Astrocyte of the spinal cord (primary cell): ENCODE data around the gene DSCAML1.

Source experiments
- DNase-seq: peaks from one replicate; pipeline ENCODE4 v3.0.0; 2011; ENCODE audit warnings: low read depth, low spot score
- H3K4me3 ChIP-seq: 2 replicates; pipeline ENCODE4 v1.5.1; 2011; ENCODE audit warnings: low read depth, mild to moderate bottlenecking, low read length, moderate library complexity
- in situ Hi-C: cut with HindIII; loops from 2 replicates; pipeline ENCODE4 v1.10.0; 2017; ENCODE audit warnings: low sequenced_read_pairs
- TF ChIP-seq, protein P1 (sequence below): IDR thresholded peaks from 2 replicates; pipeline ENCODE4 v1.5.1; 2012; ENCODE audit warnings: low read depth, mild to moderate bottlenecking, low read length, inconsistent platforms

The DSCAML1 gene

GRCh38 chr11:117584056-117584830 lies 212.8 kb downstream of the DSCAML1 start:
- TF ChIP-seq, protein P1, sequence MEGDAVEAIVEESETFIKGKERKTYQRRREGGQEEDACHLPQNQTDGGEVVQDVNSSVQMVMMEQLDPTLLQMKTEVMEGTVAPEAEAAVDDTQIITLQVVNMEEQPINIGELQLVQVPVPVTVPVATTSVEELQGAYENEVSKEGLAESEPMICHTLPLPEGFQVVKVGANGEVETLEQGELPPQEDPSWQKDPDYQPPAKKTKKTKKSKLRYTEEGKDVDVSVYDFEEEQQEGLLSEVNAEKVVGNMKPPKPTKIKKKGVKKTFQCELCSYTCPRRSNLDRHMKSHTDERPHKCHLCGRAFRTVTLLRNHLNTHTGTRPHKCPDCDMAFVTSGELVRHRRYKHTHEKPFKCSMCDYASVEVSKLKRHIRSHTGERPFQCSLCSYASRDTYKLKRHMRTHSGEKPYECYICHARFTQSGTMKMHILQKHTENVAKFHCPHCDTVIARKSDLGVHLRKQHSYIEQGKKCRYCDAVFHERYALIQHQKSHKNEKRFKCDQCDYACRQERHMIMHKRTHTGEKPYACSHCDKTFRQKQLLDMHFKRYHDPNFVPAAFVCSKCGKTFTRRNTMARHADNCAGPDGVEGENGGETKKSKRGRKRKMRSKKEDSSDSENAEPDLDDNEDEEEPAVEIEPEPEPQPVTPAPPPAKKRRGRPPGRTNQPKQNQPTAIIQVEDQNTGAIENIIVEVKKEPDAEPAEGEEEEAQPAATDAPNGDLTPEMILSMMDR: no peak
- no peak overlapping the region for H3K4me3 ChIP-seq
- in situ Hi-C loops: no loop called here
- DNase-seq: peak; percentile 4

DNA sequence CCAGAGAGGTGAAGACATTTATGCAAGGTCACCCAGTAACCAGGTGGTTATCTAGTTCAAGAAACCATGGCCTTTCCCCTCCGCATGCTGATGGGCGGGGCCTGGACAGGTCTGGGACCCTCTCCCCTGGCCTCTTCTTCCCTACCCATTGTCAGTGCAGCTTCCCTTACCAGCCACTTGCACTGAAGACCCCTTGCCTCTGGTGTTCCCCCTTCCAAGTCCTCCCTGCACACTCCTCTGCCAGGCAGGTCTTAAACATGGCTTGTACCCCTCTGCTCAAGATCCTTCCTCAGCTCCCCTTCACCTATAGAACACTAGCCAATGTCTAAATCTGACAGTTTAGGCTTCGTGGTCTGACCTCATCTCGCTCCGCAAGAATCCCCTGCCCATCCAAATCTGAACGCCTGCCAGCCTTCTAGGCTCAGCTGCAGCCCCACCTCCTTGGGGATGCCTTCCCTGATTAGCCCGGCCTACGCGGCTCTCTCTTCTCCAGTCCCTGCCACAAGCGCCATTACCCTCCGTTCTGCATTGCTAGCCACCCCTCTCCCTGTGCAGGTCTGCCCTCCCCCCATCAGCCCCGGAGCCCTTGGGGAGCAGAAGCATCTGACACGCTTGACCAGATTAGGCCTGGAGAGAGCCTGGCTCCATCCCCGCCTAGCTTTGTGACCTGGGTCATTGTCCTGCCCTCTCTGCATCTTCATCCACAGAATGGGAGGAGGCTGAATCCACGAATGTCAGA lies 213.8 kb downstream of the DSCAML1 start:
- in situ Hi-C loops: no loop called here
- H3K4me3 ChIP-seq: no peak overlapping the region
- no peak for DNase-seq
- TF ChIP-seq, protein P1: no peak

DNA sequence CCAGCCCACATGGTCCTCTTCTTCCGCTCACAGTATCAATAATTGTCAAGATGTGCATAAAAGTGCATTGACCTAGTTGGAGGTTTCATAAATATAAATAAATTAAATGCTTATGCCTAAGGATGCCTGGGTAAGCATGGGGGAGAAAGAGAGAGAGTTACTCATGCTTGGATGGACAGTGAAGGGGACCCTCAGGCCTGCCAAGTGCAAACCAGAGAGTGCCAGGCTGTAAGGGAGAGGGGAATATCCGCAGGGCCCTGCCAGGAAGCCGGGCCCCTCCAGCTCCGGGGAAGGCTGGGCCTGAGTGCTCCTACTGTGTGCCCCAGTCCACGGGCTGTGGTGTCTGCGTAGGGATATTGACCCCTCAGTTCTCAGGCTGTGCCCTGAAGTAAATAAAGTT lies 214.6 kb downstream of the DSCAML1 start:
- DNase-seq: no peak
- in situ Hi-C loops: no loop called here
- no peak overlapping the region for H3K4me3 ChIP-seq
- TF ChIP-seq, protein P1: no peak

GRCh38 chr11:117580866-117581265 lies 216.2 kb downstream of the DSCAML1 start:
- in situ Hi-C loops: no loop called here
- H3K4me3 ChIP-seq: no peak overlapping the region
- TF ChIP-seq, protein P1: no peak

GRCh38 chr11:117579161-117579560 lies 217.9 kb downstream of the DSCAML1 start:
- in situ Hi-C loops: no loop called here
- TF ChIP-seq, protein P1: no peak
- DNase-seq: no peak
- no peak overlapping the region for H3K4me3 ChIP-seq

More at GRCh38 chr11:117580866-117581265, 216.2 kb downstream of the DSCAML1 start:
- no peak for DNase-seq

DNA sequence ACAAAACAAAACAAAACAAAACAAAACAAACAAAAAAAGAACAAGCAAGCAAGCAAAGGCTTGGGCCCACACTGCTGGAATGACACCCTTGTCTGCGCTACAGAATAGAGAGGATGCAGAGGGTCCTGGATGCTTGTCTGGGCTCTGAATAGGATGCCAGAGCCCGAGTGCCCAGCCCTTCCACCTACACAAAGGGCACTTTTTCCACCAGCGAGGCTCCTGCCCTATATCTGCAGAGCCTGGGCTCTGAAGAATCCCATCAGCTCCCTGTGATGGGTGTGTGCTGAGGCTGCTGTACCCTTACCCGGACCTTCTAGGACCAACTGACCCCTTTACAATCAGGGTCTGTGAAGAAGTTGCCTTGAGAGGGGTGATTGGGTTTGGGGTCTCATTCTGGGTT lies 221.2 kb downstream of the DSCAML1 start:
- in situ Hi-C loops: no loop called here
- H3K4me3 ChIP-seq: no peak overlapping the region
- TF ChIP-seq, protein P1: no peak
- no peak for DNase-seq
